Esophagus muscularis mucosa (tissue), 4 donors: Measurements from ENCODE around the gene MUC20. TPM values are rescaled to one million over a fixed set of nuclear protein-coding genes. Genes with fewer than 3 reads are reported as not detected.

Experiments used
- DNase-seq: peaks from one replicate; pipeline ENCODE4 v3.0.0-alpha.2; 2017; ENCODE audit errors: extremely low spot score
- H3K27ac ChIP-seq, 4 donors: fragments of 200-600 bp; sonication (generic); replicated peaks in 1 of 4; 1 replicate in 3 of 4; 2 replicates in 1 of 4; pipeline ENCODE4 v1.5.1; 2016 to 2019; ENCODE audit warnings: mild to moderate bottlenecking in 1 of 4
- H3K27me3 ChIP-seq, 4 donors: fragments of 200-600 bp; sonication (generic); one replicate each; pipeline versions ENCODE4 v1.5.1 to v1.6.0; 2016 to 2019
- H3K36me3 ChIP-seq, 4 donors: fragments of 200-600 bp; sonication (generic); one replicate each; pipeline ENCODE4 v1.5.1; 2016 to 2019
- H3K4me1 ChIP-seq, 4 donors: fragments of 200-600 bp; sonication (generic); one replicate each; pipeline ENCODE4 v1.5.1; 2016 to 2019
- H3K4me3 ChIP-seq, 4 donors: fragments of 200-600 bp; sonication (generic); 1 replicate in 2 of 4; 2 replicates in 2 of 4; pipeline ENCODE4 v1.5.1; 2016 to 2019; ENCODE audit warnings: mild to moderate bottlenecking in 4 of 4, moderate library complexity in 1 of 4
- H3K9me3 ChIP-seq, 4 donors: fragments of 200-600 bp; sonication (generic); 1 replicate in 3 of 4; 2 replicates in 1 of 4; pipeline ENCODE4 v1.5.1; 2016 to 2019
- CTCF ChIP-seq, 3 experiments: fragments of 200-600 bp in 2 of 3; fragments of 450-650 bp in 1 of 3; sonication (generic) in 2 of 3; IDR thresholded peaks; one replicate each; pipeline ENCODE4 v1.5.1; 2017 to 2019; ENCODE audit warnings: antibody characterized with exemption in 3 of 3, mild to moderate bottlenecking in 2 of 3, moderate library complexity in 1 of 3
- EP300 ChIP-seq: sonication (generic); formaldehyde crosslinking; IDR thresholded peaks from one replicate; pipeline ENCODE4 v1.6.1; 2017; ENCODE audit warnings: antibody characterized with exemption
- POLR2A ChIP-seq: fragments of 450-650 bp; IDR thresholded peaks from one replicate; pipeline ENCODE4 v1.6.1; 2017; ENCODE audit warnings: antibody characterized with exemption, moderate library complexity, mild to moderate bottlenecking, low read depth
- POLR2AphosphoS5 ChIP-seq, 2 donors: sonication (generic); formaldehyde crosslinking; IDR thresholded peaks; one replicate each; pipeline ENCODE4 v1.6.1; 2017; ENCODE audit warnings: antibody characterized with exemption in 2 of 2
- WGBS: methylation state at CpG from one replicate; pipeline ENCODE4 v1.1.5; 2018; 5-methylcytosine and 5-hydroxymethylcytosine counted together
- intact Hi-C: fragments of 100-400 bp; cut with DNase I; formaldehyde crosslinking; loops from one replicate; pipeline ENCODE4 v1.15.1; 2023
- total RNA-seq, 4 donors: library from RNA; depleted of rRNA; stranded (reverse); fragments of >200 nt; gene quantifications; one replicate each; pipeline versions ENCODE4 v1.1.0 to v1.2.1, GENCODE V29; 2016

Gene MUC20
- total RNA-seq, 4 donors from 2014 or later: 2.5 to 10.0 (median 4.7) TPM

- TF ChIP-seq CTCF (IDR thresholded peaks at IDR 0.05): no peak
- Histone ChIP-seq H3K4me3 (no peak overlapping the region), H3K27me3 (peaks cover 0 to 74% (median 7%) of the 10 kb centered on the region in 4 donors), H3K36me3 (no peaks in the 10 kb centered on the region), H3K4me1 (peaks cover 0 to 9% (median 5%) of the 10 kb centered on the region in 4 donors), H3K9me3 (no peaks in the 10 kb centered on the region), H3K27ac (no peak overlapping the region)
- intact Hi-C loops: no loop called here
- no peak for DNase-seq
- 82% methylated on average over 12 of the region's 14 CpGs for WGBS
These were observed 32.8 kb downstream of the MUC20 start for GRCh38 chr3:195753581-195753980.

GRCh38 chr3:195754141-195754540 is 33.4 kb downstream of the MUC20 start:
- Histone ChIP-seq H3K9me3 (no peaks in the 10 kb centered on the region), H3K27ac (no peak overlapping the region), H3K4me3 (no peak overlapping the region), H3K4me1 (peaks cover 0 to 9% (median 5%) of the 10 kb centered on the region in 4 donors), H3K36me3 (no peaks in the 10 kb centered on the region), H3K27me3 (peaks cover 0 to 72% (median 5%) of the 10 kb centered on the region in 4 donors)
- TF ChIP-seq EP300: no peak
- no peak for TF ChIP-seq POLR2AphosphoS5 (IDR thresholded peaks at IDR 0.05)
- no peak for TF ChIP-seq CTCF (IDR thresholded peaks at IDR 0.05)
- no peak for TF ChIP-seq POLR2A
- no peak for DNase-seq
- intact Hi-C loops: no loop called here
- no CpG with 5 or more reads among the region's 19 CpGs for WGBS

GRCh38 chr3:195754906-195755305 is 34.1 kb downstream of the MUC20 start:
- WGBS: 85% methylated on average over 7 of the region's 7 CpGs
- H3K36me3 ChIP-seq: no peaks in the 10 kb centered on the region
- H3K27ac ChIP-seq: no peak overlapping the region
- intact Hi-C loops: no loop called here
- H3K4me3 ChIP-seq: no peak overlapping the region
- no peak for DNase-seq
- no peaks in the 10 kb centered on the region for H3K9me3 ChIP-seq
- H3K4me1 ChIP-seq: peaks cover 0 to 9% (median 5%) of the 10 kb centered on the region in 4 donors
- TF ChIP-seq POLR2AphosphoS5 (IDR thresholded peaks at IDR 0.05): no peak
- no peak for TF ChIP-seq CTCF (IDR thresholded peaks at IDR 0.05)
- no peak for TF ChIP-seq POLR2A
- TF ChIP-seq EP300: no peak
- peaks cover 0 to 75% (median 5%) of the 10 kb centered on the region in 4 donors for H3K27me3 ChIP-seq

GRCh38 chr3:195755391-195755790 is 34.6 kb downstream of the MUC20 start:
- Histone ChIP-seq H3K9me3 (no peaks in the 10 kb centered on the region), H3K36me3 (no peaks in the 10 kb centered on the region), H3K27ac (no peak overlapping the region), H3K4me3 (no peak overlapping the region), H3K27me3 (peaks cover 0 to 75% (median 5%) of the 10 kb centered on the region in 4 donors), H3K4me1 (peaks cover 0 to 9% (median 6%) of the 10 kb centered on the region in 4 donors)
- intact Hi-C loops: no loop called here
- 95% methylated on average over 7 of the region's 7 CpGs for WGBS
- TF ChIP-seq POLR2AphosphoS5 (IDR thresholded peaks at IDR 0.05) (no peak), POLR2A (no peak), EP300 (no peak)
- no peak for DNase-seq

GRCh38 chr3:195755791-195756676 is 35.3 kb downstream of the MUC20 start:
- intact Hi-C loops: no loop called here
- 79% methylated on average over 16 of the region's 16 CpGs for WGBS
- H3K36me3 ChIP-seq: no peaks in the 10 kb centered on the region
- no peak overlapping the region for H3K27ac ChIP-seq
- TF ChIP-seq CTCF (IDR thresholded peaks at IDR 0.05) (no peak), POLR2AphosphoS5 (IDR thresholded peaks at IDR 0.05) (no peak), EP300 (no peak)
- no peaks in the 10 kb centered on the region for H3K9me3 ChIP-seq
- H3K4me1 ChIP-seq: peaks cover 0 to 15% (median 12%) of the 10 kb centered on the region in 4 donors
- no peak for DNase-seq
- H3K27me3 ChIP-seq: peaks cover 0 to 75% (median 5%) of the 10 kb centered on the region in 4 donors
- H3K4me3 ChIP-seq: no peak overlapping the region
